IMR-90 (cell line): ENCODE measurements around the gene NRIP1. TPM values are rescaled to one million over a fixed set of nuclear protein-coding genes. Genes with fewer than 3 reads are reported as not detected.
A peak's percentile ranks its signal among the peaks of the same experiment; 100 is the strongest.

Experiments used
- ATAC-seq: fragments of 200-7000 bp; cut with Tn5 transposase; 2 replicates; pipeline ENCODE4 v1.9.1; 2020; ENCODE audit warnings: low read depth, mild to moderate bottlenecking, moderate library complexity
- BruUV-seq: library from RNA; stranded (reverse); fragments of 400-500 nt; replicated peaks from 2 replicates; lab custom pipeline; 2021; lab: Mats Ljungman, UMichigan
- CTCF ChIA-PET: fragments of 300-600 bp; formaldehyde crosslinking; extraction: SDS; loops from one replicate; lab custom pipeline; 2021; ENCODE audit warnings: antibody characterized with exemption; lab: Yijun Ruan, JAX
- POLR2A ChIA-PET: fragments of 300-600 bp; sonication (Branson Sonifier 250); formaldehyde crosslinking; loops from one replicate; lab custom pipeline; 2022; ENCODE audit warnings: antibody characterized with exemption; ENCODE audit not compliant: unreplicated experiment; lab: Charles Lee
- DNase-seq: peaks from one replicate; pipeline ENCODE4 v3.0.0; 2013
- H2AFZ ChIP-seq: replicated peaks from 2 replicates; pipeline ENCODE3; 2013; ENCODE audit warnings: low read length, mild to moderate bottlenecking; ENCODE audit not compliant: poor library complexity
- H2AK5ac ChIP-seq: 2 replicates; pipeline ENCODE4 v1.6.1; 2013; ENCODE audit warnings: low read depth, low read length, inconsistent platforms
- H2AK9ac ChIP-seq: replicated peaks from 2 replicates; pipeline ENCODE3; 2013; ENCODE audit warnings: mild to moderate bottlenecking, low read depth, low read length, moderate library complexity; ENCODE audit not compliant: poor library complexity
- H2BK120ac ChIP-seq: 2 replicates; pipeline ENCODE4 v1.6.1; 2013; ENCODE audit warnings: low read depth, low read length, inconsistent platforms
- H2BK15ac ChIP-seq: 3 replicates; pipeline ENCODE4 v1.6.1; 2013; ENCODE audit warnings: low read depth, low read length, inconsistent platforms
- H2BK20ac ChIP-seq: 2 replicates; pipeline ENCODE4 v1.6.1; 2013; ENCODE audit warnings: low read depth, mild to moderate bottlenecking, inconsistent platforms, low read length, moderate library complexity
- H2BK5ac ChIP-seq: 2 replicates; pipeline ENCODE4 v1.6.1; 2013; ENCODE audit warnings: mild to moderate bottlenecking, low read depth, low read length, inconsistent platforms; ENCODE audit not compliant: poor library complexity, severe bottlenecking
- H3K14ac ChIP-seq: replicated peaks from 2 replicates; pipeline ENCODE4 v1.6.1; 2013; ENCODE audit warnings: low read depth, low read length, inconsistent platforms
- H3K18ac ChIP-seq: 2 replicates; pipeline ENCODE4 v1.6.1; 2013; ENCODE audit warnings: low read depth, low read length, control low read depth
- H3K23ac ChIP-seq: 2 replicates; pipeline ENCODE4 v1.6.1; 2013; ENCODE audit warnings: low read depth, low read length, inconsistent platforms
- H3K27ac ChIP-seq: 2 replicates; pipeline ENCODE4 v1.5.1; 2013; ENCODE audit warnings: mild to moderate bottlenecking, control low read depth, low read length; ENCODE audit not compliant: insufficient read depth
- H3K27me3 ChIP-seq: 2 replicates; pipeline ENCODE4 v1.6.1; 2013; ENCODE audit warnings: low read length; ENCODE audit not compliant: control insufficient read depth, insufficient read depth
- H3K36me3 ChIP-seq: 2 replicates; pipeline ENCODE4 v1.6.1; 2013; ENCODE audit warnings: low read length, mixed read lengths; ENCODE audit not compliant: control insufficient read depth, insufficient read depth
- H3K4ac ChIP-seq: 2 replicates; pipeline ENCODE4 v1.6.1; 2013; ENCODE audit warnings: low read depth, low read length, inconsistent platforms
- H3K4me1 ChIP-seq: 2 replicates; pipeline ENCODE4 v1.6.1; 2013; ENCODE audit warnings: low read length, mixed read lengths; ENCODE audit not compliant: control insufficient read depth, insufficient read depth
- H3K4me2 ChIP-seq: 2 replicates; pipeline ENCODE4 v1.6.1; 2013; ENCODE audit warnings: low read depth, mild to moderate bottlenecking, control low read depth, low read length, moderate library complexity
- H3K4me3 ChIP-seq: 2 replicates; pipeline ENCODE4 v1.5.1; 2013; ENCODE audit warnings: low read depth, mild to moderate bottlenecking, control low read depth, low read length, moderate library complexity; ENCODE audit not compliant: insufficient read depth
- H3K56ac ChIP-seq: 2 replicates; pipeline ENCODE4 v1.6.1; 2013; ENCODE audit warnings: low read length, inconsistent platforms; ENCODE audit not compliant: insufficient read depth; ENCODE audit errors: extremely low read depth
- H3K79me1 ChIP-seq, 2 experiments: 2 replicates each; pipeline ENCODE4 v1.6.1; 2013; ENCODE audit warnings: low read length in 2 of 2, inconsistent platforms in 1 of 2, low read depth in 1 of 2
- H3K9ac ChIP-seq: 2 replicates; pipeline ENCODE4 v1.6.1; 2013; ENCODE audit warnings: low read depth, low read length, control low read depth
- H3K9me1 ChIP-seq: 2 replicates; pipeline ENCODE4 v1.6.1; 2013; ENCODE audit warnings: low read length, inconsistent platforms; ENCODE audit not compliant: insufficient read depth
- H3K9me3 ChIP-seq: 2 replicates; pipeline ENCODE4 v1.6.1; 2013; ENCODE audit warnings: low read length; ENCODE audit not compliant: control insufficient read depth, insufficient read depth
- H4K20me1 ChIP-seq: 2 replicates; pipeline ENCODE4 v1.6.1; 2013; ENCODE audit warnings: low read length, inconsistent platforms; ENCODE audit not compliant: insufficient read depth
- H4K5ac ChIP-seq: 2 replicates; pipeline ENCODE4 v1.6.1; 2013; ENCODE audit warnings: mild to moderate bottlenecking, low read depth, low read length, control low read depth
- H4K8ac ChIP-seq, 2 experiments: 2 replicates each; pipeline ENCODE4 v1.6.1; 2013; ENCODE audit warnings: low read depth in 2 of 2, low read length in 2 of 2, control low read depth in 1 of 2, inconsistent platforms in 1 of 2
- H4K91ac ChIP-seq: 2 replicates; pipeline ENCODE4 v1.6.1; 2013; ENCODE audit warnings: low read depth, low read length, inconsistent platforms; ENCODE audit not compliant: insufficient read depth
- CHD1 ChIP-seq: IDR thresholded peaks from 2 replicates; pipeline ENCODE4 v1.6.1; 2012; ENCODE audit warnings: low read depth, low read length, improper control_type of control experiment
- MXI1 ChIP-seq: IDR thresholded peaks from 2 replicates; pipeline ENCODE4 v1.6.1; 2012; ENCODE audit warnings: low read depth, mild to moderate bottlenecking, low read length, moderate library complexity, borderline replicate concordance
- POLR2A ChIP-seq: IDR thresholded peaks from 2 replicates; pipeline ENCODE4 v1.6.1; 2012; ENCODE audit warnings: mild to moderate bottlenecking, low read depth, low read length
- RAD21 ChIP-seq: IDR thresholded peaks from 2 replicates; pipeline ENCODE4 v1.6.1; 2012; ENCODE audit warnings: low read length, improper control_type of control experiment
- RFX5 ChIP-seq: IDR thresholded peaks from 2 replicates; pipeline ENCODE4 v1.8.0; 2012; ENCODE audit warnings: low read depth, mild to moderate bottlenecking, low read length, moderate library complexity
- dilution Hi-C: fragments of 300-500 bp; cut with HindIII; formaldehyde crosslinking; loops from one replicate; pipeline ENCODE4 v1.14.3; 2018; ENCODE audit warnings: low sequenced_read_pairs; ENCODE audit not compliant: unreplicated experiment
- in situ Hi-C: fragments of 300-500 bp; cut with MboI; formaldehyde crosslinking; loops from 3 replicates; pipeline ENCODE4 v1.14.3; 2019; ENCODE audit warnings: low sequenced_read_pairs, inconsistent platforms, mixed read lengths
- intact Hi-C: fragments of 100-400 bp; cut with micrococcal nuclease; formaldehyde crosslinking; loops from 2 replicates; pipeline ENCODE4 v1.10.0; 2022
- polyA plus RNA-seq, 3 experiments: library from polyadenylated mRNA; depleted of rRNA; stranded (reverse); fragments of >200 nt; gene quantifications; 2 replicates each; pipeline ENCODE4 v1.2.3, GENCODE V29; 2012; ENCODE audit warnings: low replicate concordance in 1 of 3
- total RNA-seq: library from RNA; depleted of rRNA; stranded (reverse); fragments of >200 nt; gene quantifications from 2 replicates; pipeline ENCODE4 v1.2.3, GENCODE V29; 2012

NRIP1 gene
- total and polyA plus RNA-seq, 2 of the 4 experiments (the other 2 are of a cell fraction): 9.6 to 73.8 TPM

- DNase-seq (no peak), ATAC-seq (no peak)
- Histone ChIP-seq H3K18ac (no peak overlapping the region), H3K79me1 (peaks cover 16 to 47% of the 10 kb centered on the region in 2 experiments), H2AFZ (no peak overlapping the region), H2BK15ac (no peak overlapping the region), H2BK20ac (no peak overlapping the region), H3K27ac (no peak overlapping the region), H3K9me1 (0 out of 2 replicates have a peak, but pooled peaks cover 3% of the 10 kb centered on the region), H3K36me3 (peaks cover 2% of the 10 kb centered on the region; the same call in 1 of the 2 replicates), H2AK5ac (no peak overlapping the region), H4K91ac (no peak overlapping the region), H3K4me1 (no peaks in the 10 kb centered on the region; the same call in 1 of the 2 replicates), H3K23ac (no peak overlapping the region), H4K20me1 (peaks cover 13% of the 10 kb centered on the region; the same call in 1 of the 2 replicates), H4K5ac (no peak overlapping the region), H3K9me3 (0 out of 2 replicates have a peak, but pooled peaks cover 2% of the 10 kb centered on the region), H3K9ac (no peak overlapping the region), H2AK9ac (no peak overlapping the region), H3K56ac (no peak overlapping the region), H3K4me2 (no peak overlapping the region), H2BK120ac (no peak overlapping the region), H3K14ac (no peak overlapping the region), H3K27me3 (no peaks in the 10 kb centered on the region), H3K4ac (no peak overlapping the region), H4K8ac (no peak overlapping the region), H2BK5ac (peak overlapping the region; percentile 55), H3K4me3 (no peak overlapping the region)
- TF ChIP-seq POLR2A (no peak), RAD21 (no peak), MXI1 (no peak), CHD1 (no peak), RFX5 (no peak)
- dilution Hi-C loops: no loop called here
- in situ Hi-C loops: no loop called here
- intact Hi-C loops: no loop called here
- ChIA-PET CTCF (no interaction called here), POLR2A (no interaction called here)
- BruUV-seq: no TSS peak
These were observed 44.0 kb downstream of the NRIP1 start for GRCh38 chr21:15020797-15021196.
